Stimulated activated memory B cell treated with anti-CD40 and anti-IgM and Interleukin-4, amounts not matched to agents 10 μg/mL and 1 μg/mL and 100 μg/mL, for 72 hours (primary cell): ENCODE data around the gene MACF1.

Experiments
- ATAC-seq: fragments of 150-1000 bp; cut with Tn5 transposase; 2 replicates; pipeline ENCODE4 v1.10.0; 2021
- H3K27ac Mint-ChIP-seq: one replicate; pipeline ENCODE4 v1.8.0; 2022; ENCODE audit warnings: mild to moderate bottlenecking, mixed read lengths
- H3K27me3 Mint-ChIP-seq: one replicate; pipeline ENCODE4 v1.8.0; 2022; ENCODE audit warnings: mixed read lengths
- H3K36me3 Mint-ChIP-seq: one replicate; pipeline ENCODE4 v1.8.0; 2022; ENCODE audit warnings: mixed read lengths
- H3K4me1 Mint-ChIP-seq: one replicate; pipeline ENCODE4 v1.8.0; 2022; ENCODE audit warnings: mixed read lengths
- H3K4me3 Mint-ChIP-seq: one replicate; pipeline ENCODE4 v1.8.0; 2022; ENCODE audit warnings: mild to moderate bottlenecking, moderate library complexity, mixed read lengths
- H3K9me3 Mint-ChIP-seq: one replicate; pipeline ENCODE4 v1.8.0; 2022; ENCODE audit warnings: mixed read lengths

MACF1 gene

DNA sequence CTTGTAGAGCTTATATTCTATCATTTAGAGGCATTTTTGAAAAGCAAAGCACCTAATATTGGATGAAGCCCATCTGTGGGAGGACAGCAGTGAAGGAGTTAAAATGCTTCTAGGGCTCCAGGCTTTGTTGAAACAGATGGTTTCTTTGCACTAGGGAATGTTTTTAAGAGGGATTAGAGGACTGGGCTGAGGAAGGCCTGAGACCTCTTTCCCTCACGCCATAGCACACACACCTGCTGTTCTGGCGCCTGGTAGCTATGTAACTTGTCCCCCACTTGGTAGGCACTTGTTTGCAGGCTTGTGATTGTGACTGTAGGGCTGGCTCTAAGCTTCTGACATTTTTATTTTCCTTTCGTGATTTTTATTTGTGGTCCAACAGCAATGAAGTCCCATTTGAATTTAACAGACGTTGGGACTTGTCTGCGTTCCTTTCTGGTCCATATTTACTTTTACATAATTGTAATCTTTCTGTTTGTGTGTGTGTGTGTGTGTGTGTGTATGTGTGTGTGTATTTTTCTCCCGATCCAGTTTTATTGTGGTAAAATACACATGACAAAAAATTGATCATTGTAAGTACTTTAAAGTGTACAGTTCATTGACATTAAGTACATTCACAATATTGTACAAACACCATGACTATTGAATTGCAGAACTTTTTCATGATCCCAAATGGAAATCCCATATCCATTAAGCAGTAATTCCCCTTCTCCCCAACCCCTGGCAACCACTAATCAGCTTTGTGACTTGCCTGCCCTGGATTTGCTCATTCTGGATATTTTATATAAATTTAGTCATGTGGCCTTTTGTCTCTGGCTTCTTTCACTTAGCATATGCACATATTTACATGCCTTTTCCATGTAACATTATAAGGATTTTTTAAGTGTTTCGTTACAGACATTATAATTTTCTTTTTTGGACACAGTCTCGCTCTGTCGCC, 33.5 kb upstream of the MACF1 start:
- Mint-ChIP-seq H3K4me3 (no peak overlapping the region), H3K27ac (no peak overlapping the region), H3K9me3 (no peaks in the 10 kb centered on the region), H3K4me1 (no peaks in the 10 kb centered on the region), H3K27me3 (no peaks in the 10 kb centered on the region), H3K36me3 (no peaks in the 10 kb centered on the region)
- ATAC-seq, result no peak

DNA sequence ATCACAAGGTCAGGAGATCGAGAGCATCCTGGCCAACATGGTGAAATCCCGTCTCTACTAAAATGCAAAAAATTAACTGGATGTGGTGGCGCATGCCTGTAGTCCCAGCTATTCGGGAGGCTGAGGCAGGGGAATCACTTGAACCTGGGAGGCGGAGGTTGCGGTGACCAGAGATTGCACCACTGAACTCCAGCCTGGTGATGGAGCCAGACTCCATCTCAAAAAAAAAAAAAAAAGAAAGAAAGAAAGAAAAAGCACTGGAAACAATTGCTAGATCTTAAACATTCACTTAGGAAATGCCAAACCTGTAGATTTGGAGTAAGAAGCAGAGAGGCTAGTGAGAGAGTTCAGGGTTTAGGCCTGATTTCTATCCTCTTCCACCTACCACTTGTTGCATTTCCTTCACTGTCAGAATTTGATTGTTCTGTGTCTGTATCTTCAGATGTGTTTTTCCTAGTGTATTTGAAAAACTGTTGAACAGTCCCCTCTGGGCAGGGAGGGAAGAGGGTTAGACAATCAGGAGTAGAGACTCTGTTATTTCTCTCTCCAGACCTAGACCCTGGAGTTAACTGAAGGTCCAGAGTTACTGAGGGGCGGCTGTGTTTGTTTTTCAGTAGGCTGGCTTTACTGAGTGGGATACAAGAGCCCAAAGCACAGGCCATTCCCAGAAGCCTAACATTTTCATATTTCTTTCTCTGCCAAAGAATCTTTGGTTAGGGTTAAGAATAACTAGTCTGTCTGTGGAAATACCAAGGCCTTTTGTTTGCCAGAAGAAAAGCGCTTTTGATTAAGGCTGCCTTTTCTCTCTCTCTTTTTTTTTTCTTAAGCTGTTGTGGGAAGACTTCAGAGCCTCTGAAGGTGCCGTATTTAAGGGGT, 31.1 kb upstream of the MACF1 start:
- Mint-ChIP-seq H3K4me1 (no peaks in the 10 kb centered on the region), H3K27me3 (no peaks in the 10 kb centered on the region), H3K27ac (no peak overlapping the region), H3K4me3 (no peak overlapping the region), H3K9me3 (no peaks in the 10 kb centered on the region), H3K36me3 (no peaks in the 10 kb centered on the region)
- no peak for ATAC-seq

DNA sequence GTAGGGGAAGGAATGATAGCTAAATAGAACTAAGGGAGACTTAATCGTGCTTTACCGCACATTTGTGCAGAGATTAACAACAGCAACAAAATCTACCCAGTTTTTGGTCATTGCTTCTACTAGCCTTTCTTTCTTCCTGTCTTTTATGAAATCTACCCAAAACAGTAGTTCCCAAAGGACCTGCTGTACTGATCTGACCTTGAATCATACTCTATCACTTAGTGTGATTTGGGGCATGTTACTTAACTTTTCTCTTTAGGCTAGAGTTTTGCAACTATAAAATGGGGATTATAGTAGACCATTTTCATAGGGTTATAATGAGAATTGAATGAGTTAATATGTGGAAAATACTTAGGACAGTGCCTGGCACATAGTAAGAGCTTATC, 30.5 kb upstream of the MACF1 start:
- Mint-ChIP-seq H3K27me3 (no peaks in the 10 kb centered on the region), H3K4me1 (no peaks in the 10 kb centered on the region), H3K4me3 (no peak overlapping the region), H3K9me3 (no peaks in the 10 kb centered on the region), H3K36me3 (no peaks in the 10 kb centered on the region), H3K27ac (no peak overlapping the region)
- no peak for ATAC-seq

DNA sequence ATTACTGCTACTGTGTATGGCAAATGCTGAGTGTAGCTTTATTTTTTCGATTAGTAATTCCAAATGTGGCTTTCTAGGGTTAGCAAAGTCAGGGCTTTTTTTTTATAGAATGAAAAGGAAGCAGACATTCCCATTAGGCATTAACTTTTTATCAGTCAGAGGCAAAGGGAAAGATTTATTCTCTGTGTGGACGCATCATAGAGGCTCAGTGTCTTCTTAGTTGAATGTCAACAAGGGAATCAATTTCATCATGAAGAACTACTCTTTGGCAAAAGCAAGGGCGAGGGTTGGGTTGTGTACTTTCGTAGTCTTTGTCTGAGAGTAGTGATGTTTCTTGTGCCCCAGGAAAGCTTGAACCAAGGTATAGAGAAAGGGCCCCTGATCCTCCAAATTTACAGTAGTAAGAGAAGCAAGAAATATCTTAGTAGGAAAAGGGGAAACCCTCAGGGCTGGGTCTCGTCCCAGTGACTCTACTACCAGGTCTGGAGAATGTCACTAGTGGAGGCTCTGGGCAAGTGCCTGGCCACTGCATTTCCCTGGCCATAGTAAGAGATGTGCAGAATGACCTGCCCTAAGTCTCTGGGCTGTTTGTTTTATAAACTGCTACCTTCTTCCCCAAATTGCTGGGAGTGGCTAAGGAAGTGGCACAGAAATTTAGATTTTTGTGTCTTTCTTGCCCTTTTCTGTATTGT, 30.0 kb upstream of the MACF1 start:
- Mint-ChIP-seq H3K27ac (no peak overlapping the region), H3K27me3 (no peaks in the 10 kb centered on the region), H3K9me3 (no peaks in the 10 kb centered on the region), H3K36me3 (no peaks in the 10 kb centered on the region), H3K4me1 (no peaks in the 10 kb centered on the region), H3K4me3 (no peak overlapping the region)
- no peak for ATAC-seq

DNA sequence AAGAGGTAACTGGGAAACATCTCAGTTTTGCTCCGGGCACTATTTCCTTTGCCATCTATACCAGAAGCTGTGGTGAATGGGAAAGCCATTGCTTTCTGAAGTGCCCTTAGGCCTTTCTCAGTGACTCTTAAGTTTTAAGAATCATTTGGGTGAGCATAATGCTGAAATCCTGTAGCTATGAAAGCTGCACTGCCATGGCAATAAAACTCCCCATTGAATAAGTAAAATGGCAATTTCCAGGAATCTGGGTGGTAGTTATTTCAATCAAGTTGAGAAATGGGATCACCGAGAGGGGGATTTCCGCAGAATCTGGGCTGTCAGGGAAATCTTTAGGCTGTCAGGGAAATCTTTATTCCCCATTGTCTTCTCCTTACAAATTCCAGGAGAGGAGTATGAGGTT, 26.8 kb upstream of the MACF1 start:
- no peaks in the 10 kb centered on the region for H3K4me1 Mint-ChIP-seq
- no peaks in the 10 kb centered on the region for H3K27me3 Mint-ChIP-seq
- H3K27ac Mint-ChIP-seq, result no peak overlapping the region
- no peak for ATAC-seq
- H3K4me3 Mint-ChIP-seq, result no peak overlapping the region
- no peaks in the 10 kb centered on the region for H3K9me3 Mint-ChIP-seq
- no peaks in the 10 kb centered on the region for H3K36me3 Mint-ChIP-seq

DNA sequence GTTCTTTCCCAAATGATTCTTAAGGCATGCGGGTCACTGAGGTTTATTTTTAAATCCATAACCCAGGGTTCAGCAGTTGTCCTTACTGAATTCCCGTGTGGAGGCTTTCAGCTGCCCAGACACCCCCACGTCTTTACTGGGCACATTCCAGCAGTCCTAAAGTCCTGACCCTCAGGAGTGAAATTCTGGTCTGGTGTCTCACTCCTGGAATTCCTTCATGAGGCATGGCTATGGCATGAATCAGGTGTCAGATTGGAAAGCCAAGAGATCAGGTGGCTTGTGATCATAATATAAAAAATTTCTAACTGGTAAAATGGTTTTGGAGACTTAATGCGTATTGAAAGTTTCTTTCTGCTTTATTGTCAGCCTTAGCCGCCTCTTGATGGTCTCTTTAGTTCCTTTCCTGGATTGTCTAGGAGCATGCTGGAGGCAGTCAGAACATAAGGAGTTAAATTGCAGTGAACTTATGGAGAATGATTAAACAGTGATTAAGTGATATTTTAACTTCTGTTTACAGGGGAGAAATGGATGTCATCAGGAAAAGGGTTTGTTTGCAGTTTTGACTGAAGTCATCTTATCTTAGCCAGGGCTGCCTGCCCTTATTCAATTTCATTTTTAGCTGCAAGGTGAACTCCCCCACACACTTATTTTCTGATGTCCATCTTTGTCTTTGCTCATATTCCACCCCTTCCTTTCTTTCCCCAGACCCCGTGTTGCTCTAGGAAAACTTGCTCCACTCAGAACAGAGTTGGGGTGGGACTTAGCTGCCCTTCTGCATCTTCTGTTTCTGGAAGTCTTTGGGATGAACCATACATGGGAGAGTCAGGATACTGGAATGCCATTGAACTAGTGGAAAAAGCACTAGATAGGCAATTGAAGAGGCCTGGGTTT, 25.7 kb upstream of the MACF1 start:
- ATAC-seq, result no peak
- no peak overlapping the region for H3K4me3 Mint-ChIP-seq
- no peaks in the 10 kb centered on the region for H3K27me3 Mint-ChIP-seq
- no peaks in the 10 kb centered on the region for H3K9me3 Mint-ChIP-seq
- no peaks in the 10 kb centered on the region for H3K36me3 Mint-ChIP-seq
- peaks cover 11% of the 10 kb centered on the region for H3K4me1 Mint-ChIP-seq
- H3K27ac Mint-ChIP-seq, result no peak overlapping the region

DNA sequence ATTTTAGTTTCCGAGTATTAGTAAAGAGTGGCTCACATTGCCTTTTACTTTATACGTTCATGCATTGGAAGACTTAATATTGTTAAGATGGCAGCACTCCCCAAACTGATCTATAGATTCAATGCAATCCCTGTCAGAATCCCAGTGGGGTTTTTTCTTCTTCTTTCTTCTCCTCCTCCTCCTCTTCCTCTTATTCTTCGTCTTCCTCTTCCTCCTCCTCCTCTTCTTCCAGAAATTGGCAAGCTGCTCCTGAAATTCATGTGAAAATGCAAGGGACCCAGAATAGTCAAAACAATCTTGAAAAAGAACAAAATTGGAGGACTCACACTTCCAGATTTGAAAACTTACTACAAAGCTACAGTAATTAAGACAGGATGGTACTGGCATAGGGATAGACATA, 23.2 kb upstream of the MACF1 start:
- Mint-ChIP-seq H3K4me3 (no peak overlapping the region), H3K4me1 (peaks cover 36% of the 10 kb centered on the region), H3K27ac (no peak overlapping the region), H3K27me3 (no peaks in the 10 kb centered on the region), H3K9me3 (no peaks in the 10 kb centered on the region), H3K36me3 (no peaks in the 10 kb centered on the region)
- no peak for ATAC-seq

DNA sequence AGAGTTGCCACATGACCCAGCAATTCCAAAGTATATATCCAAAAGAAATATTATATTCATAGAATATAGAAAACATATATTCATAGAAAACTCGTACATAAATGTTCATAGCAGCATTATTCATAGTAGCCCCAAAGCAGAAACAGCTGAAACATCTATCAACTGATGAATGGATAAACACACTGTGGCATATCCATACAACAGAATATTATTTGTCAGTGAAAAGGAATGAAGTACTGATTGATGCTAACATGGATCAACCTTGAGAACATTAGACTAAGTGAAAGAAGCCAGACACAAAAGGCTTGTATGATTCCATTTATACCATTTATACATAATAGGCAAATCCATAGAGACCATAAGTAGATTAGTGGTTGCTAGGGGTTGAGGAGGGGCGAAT, 21.7 kb upstream of the MACF1 start:
- Mint-ChIP-seq H3K4me3 (no peak overlapping the region), H3K27ac (peak overlapping the region; percentile 83), H3K36me3 (no peaks in the 10 kb centered on the region), H3K4me1 (peaks cover 46% of the 10 kb centered on the region), H3K9me3 (no peaks in the 10 kb centered on the region), H3K27me3 (no peaks in the 10 kb centered on the region)
- no peak for ATAC-seq

DNA sequence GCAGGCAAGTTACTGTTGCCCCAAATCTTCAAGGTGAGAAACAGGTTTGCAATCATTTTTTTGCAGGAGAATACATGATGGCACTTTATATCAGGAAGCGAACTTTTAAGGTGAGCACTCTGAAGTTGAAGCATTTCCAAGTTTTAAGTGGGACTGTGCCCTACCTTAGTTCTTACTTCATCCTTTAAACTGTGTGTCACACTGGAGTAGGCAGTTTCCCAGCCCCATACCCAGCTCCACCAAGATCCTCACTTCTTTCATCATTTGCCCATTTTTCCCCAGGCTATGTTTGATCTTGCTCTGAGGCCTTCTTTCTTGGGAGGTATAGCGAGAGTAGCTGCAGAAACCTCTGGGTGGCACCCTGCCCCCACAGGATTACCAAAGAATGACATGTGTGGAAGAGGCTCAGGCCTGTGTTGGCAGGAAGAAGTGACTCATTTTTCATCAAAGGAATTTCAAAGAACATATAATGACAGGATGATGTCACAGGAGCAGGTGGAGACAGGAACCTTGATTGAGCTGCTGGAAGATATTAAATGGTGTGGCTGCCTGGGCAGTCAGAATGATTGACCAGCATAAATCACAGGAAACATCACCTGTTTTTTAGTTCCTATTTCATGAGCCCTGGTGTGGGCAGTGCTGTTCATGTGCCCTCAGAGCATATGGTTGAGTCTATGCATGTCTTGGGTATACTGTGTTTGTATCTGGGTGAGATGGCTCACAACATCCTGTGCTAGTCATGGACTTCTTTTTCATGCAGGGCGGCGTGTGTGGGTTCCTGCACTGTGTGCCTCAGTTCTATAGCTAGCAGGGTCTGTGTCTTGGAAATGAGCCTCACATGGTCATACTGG, 20.8 kb upstream of the MACF1 start:
- H3K27ac Mint-ChIP-seq, result peak overlapping the region; percentile 83
- H3K27me3 Mint-ChIP-seq, result no peaks in the 10 kb centered on the region
- ATAC-seq, result peak; percentile 85
- H3K4me1 Mint-ChIP-seq, result peaks cover 46% of the 10 kb centered on the region
- H3K9me3 Mint-ChIP-seq, result no peaks in the 10 kb centered on the region
- peak overlapping the region; percentile 28 for H3K4me3 Mint-ChIP-seq
- no peaks in the 10 kb centered on the region for H3K36me3 Mint-ChIP-seq

DNA sequence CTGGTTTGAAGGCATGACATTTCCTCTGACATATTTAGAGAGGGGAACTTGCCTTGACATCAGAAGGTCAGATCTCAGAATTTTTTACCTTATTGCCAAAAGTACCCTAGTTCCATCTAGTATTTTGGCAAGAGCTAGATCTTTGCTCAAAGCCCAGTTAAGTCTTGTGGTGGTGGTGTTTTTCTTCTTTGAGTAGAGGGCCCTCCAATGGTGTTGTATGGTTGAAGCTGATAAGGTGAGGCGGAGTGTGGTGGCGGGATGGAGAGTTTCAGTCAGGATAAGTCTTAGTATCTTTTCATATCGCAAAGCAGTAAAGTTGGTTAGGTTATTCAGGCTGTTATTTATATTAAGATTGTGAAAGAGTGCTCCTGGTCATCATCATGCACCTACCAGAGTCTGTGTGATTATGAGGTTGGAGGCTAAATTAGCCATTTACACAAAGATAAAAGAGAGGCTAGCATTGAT, 20.1 kb upstream of the MACF1 start:
- no peaks in the 10 kb centered on the region for H3K9me3 Mint-ChIP-seq

DNA sequence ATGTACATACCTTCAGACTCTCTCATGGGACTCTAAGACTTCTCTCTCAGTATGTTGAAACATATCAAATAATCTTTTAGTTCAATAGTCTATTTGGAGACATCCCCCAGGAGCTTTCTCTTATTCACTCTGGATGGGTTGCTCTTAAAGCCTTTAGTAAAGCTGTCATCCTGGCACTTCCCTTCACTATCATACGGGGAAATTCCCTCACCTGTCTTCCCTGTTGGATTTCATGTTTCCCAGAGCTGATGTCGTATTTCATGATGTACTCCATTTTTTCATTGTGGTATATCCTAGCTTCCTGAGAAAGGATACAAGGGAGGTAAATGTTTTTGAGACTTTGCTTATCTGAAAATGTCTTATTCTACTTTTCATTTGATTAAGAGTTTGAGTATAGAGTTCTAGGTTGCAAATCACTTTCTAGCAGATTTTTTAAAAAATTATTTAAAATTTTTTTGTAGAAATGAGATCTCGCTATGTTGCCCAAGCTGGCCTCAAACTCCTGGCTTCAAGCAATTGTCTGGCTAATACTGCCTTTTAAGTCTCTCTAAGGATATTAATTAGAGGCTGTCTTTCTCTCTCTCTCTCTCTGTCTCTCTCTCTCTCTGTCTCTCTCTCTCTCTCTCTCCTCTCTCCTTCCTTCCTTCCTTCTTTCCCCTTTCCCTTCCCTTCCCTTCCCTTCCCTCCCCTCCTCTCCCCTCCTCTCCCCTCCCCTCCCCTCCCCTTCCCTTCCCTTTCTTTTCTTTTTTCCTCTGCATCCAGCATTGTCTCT, 17.0 kb upstream of the MACF1 start:
- Mint-ChIP-seq H3K36me3 (no peaks in the 10 kb centered on the region), H3K9me3 (no peaks in the 10 kb centered on the region), H3K27me3 (no peaks in the 10 kb centered on the region), H3K4me3 (no peak overlapping the region), H3K27ac (peak overlapping the region; percentile 83), H3K4me1 (peaks cover 75% of the 10 kb centered on the region)
- ATAC-seq, result no peak

More for the DNA sequence above, 20.1 kb upstream of the MACF1 start:
- H3K27ac Mint-ChIP-seq, result peak overlapping the region; percentile 83
- peaks cover 49% of the 10 kb centered on the region for H3K4me1 Mint-ChIP-seq
- no peaks in the 10 kb centered on the region for H3K27me3 Mint-ChIP-seq
- no peaks in the 10 kb centered on the region for H3K36me3 Mint-ChIP-seq
- ATAC-seq, result no peak
- H3K4me3 Mint-ChIP-seq, result peak overlapping the region; percentile 28

DNA sequence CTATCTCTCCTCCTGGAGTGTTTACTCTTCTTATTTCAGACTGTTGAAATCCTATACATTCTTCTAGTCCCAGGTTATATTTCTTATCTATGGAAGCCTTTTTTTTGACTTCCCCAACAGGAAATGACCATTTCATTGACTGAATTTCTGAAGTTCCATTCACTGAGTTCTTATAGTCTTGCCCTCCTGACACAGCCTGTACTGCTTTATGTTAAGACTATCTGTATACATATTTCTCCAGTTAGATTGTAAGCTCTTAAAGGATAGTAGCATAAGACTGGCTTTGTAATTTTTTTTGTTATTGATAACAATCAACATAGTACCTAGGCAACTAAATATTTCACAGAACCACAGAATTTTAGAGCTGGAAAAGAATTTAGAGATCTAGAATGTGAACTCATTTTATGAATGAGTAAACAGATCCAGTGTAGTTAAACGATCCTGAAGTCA, 14.9 kb upstream of the MACF1 start:
- no peaks in the 10 kb centered on the region for H3K9me3 Mint-ChIP-seq
- peak overlapping the region; percentile 77 for H3K27ac Mint-ChIP-seq
- no peak for ATAC-seq

DNA sequence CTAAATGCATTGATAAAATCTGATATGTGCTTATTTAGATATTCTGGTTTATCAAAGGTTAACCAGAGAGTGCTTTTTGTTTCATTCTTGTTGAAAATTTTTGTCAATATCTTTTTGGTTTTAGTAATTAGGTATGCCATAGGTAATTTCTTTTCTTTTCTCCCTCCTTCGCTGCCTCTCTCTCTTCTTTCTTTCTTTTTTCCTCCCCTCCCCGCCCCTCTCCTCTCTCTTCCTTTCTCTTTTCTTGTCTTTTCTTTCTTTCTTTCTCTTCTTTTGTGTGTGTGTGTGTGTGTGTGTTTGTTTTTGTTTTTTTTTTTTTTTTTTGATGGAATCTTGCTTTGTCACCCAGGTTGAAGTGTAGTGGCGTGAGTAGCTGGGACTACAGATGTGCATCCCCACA, 14.4 kb upstream of the MACF1 start:
- Mint-ChIP-seq H3K4me3 (no peak overlapping the region), H3K4me1 (peaks cover 73% of the 10 kb centered on the region), H3K27me3 (no peaks in the 10 kb centered on the region), H3K36me3 (no peaks in the 10 kb centered on the region), H3K9me3 (no peaks in the 10 kb centered on the region), H3K27ac (peak overlapping the region; percentile 77)
- no peak for ATAC-seq

More for the DNA sequence above, 14.9 kb upstream of the MACF1 start:
- Mint-ChIP-seq H3K4me1 (peaks cover 73% of the 10 kb centered on the region), H3K27me3 (no peaks in the 10 kb centered on the region), H3K4me3 (no peak overlapping the region), H3K36me3 (no peaks in the 10 kb centered on the region)
